ENCODE measurements around the gene UIMC1.

Gene UIMC1

GRCh38 chr5:176887252-176887849 lies 119.2 kb downstream of the UIMC1 start:
- in situ Hi-C loops (cut with MboI; ENCODE audit: low sequenced_read_pairs) = no loop called here

GRCh38 chr5:176886336-176887251 lies 120.0 kb downstream of the UIMC1 start:
- in situ Hi-C loops (cut with MboI; ENCODE audit: low sequenced_read_pairs) = no loop called here

- in situ Hi-C loops (cut with MboI; ENCODE audit: low sequenced_read_pairs) = no loop called here
Measured at GRCh38 chr5:176884571-176884890, 122.0 kb downstream of the UIMC1 start.

GRCh38 chr5:176883700-176884570 lies 122.6 kb downstream of the UIMC1 start:
- in situ Hi-C loops (cut with MboI; ENCODE audit: low sequenced_read_pairs) = no loop called here

GRCh38 chr5:176882567-176882903 lies 124.0 kb downstream of the UIMC1 start:
- in situ Hi-C loops (cut with MboI; ENCODE audit: low sequenced_read_pairs) = no loop called here

DNA sequence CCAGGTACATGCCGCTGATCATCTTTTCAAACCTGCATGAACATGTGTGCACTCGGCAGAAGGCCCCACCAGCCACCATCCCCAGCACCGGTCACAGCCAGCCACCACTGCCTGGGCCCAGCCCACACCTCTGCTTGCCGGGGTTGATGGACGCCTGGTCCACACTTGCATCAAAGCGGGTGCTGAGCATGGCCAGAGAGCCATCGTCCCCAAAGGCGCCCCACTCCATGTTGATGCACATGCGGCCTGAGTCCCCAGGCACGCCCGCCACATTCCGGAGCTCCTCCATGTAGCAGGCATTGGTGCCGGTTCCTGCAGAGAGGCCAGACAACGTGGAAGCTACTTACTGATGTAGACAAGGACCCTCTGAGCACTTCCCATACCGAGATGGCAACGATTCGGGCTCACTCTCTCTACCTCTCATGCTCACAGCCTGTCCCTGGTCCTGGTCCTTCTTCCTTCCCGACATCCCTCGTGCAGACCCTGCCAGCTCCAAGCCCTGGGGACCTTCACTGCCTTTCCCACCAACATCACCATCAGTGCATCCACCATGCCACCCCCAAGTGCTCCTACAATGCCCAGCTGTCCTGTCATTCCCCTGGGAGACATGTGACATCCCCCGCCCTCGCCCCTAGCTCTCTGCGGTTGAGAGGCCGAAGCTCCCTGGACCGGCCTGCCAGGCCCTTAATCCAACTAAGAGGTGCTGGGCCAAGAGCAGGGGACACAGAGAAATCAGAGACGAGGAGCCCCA lies 124.6 kb downstream of the UIMC1 start:
- in situ Hi-C loops (cut with MboI; ENCODE audit: low sequenced_read_pairs) = no loop called here

GRCh38 chr5:176881021-176881749 lies 125.4 kb downstream of the UIMC1 start:
- in situ Hi-C loops (cut with MboI; ENCODE audit: low sequenced_read_pairs) = no loop called here

DNA sequence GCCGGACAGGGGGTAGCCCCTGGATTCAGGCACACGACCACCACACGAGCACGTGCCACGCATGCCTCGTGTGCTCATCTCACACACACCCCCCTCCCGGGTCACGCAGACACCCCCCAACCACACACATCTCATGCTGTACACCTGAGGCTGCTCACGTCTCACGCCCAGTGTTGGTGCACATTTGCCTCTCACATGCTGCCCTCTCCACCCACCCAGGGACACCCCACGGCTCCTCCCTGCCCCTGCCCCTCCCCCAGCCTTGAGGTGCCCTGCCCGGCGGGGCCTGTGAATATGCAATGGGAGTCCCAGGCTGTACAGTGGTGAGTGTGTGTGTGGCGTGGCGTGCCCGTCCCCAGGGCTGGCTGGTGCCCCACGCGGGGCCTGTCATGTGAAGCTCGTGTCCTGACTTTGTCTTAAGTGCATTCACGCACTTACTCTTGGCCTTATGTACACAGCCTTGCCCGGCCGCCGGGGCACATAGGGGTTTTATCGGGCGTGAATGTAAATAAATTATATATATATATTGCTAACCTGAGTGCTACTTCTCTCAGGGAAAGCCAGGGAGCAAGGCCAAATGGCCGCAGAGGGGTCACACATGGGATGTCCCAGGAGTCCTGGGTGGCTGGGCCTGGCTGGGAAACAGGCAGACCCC lies 126.1 kb downstream of the UIMC1 start:
- in situ Hi-C loops (cut with MboI; ENCODE audit: low sequenced_read_pairs) = no loop called here

GRCh38 chr5:176879663-176880361 lies 126.8 kb downstream of the UIMC1 start:
- in situ Hi-C loops (cut with MboI; ENCODE audit: low sequenced_read_pairs) = no loop called here

DNA sequence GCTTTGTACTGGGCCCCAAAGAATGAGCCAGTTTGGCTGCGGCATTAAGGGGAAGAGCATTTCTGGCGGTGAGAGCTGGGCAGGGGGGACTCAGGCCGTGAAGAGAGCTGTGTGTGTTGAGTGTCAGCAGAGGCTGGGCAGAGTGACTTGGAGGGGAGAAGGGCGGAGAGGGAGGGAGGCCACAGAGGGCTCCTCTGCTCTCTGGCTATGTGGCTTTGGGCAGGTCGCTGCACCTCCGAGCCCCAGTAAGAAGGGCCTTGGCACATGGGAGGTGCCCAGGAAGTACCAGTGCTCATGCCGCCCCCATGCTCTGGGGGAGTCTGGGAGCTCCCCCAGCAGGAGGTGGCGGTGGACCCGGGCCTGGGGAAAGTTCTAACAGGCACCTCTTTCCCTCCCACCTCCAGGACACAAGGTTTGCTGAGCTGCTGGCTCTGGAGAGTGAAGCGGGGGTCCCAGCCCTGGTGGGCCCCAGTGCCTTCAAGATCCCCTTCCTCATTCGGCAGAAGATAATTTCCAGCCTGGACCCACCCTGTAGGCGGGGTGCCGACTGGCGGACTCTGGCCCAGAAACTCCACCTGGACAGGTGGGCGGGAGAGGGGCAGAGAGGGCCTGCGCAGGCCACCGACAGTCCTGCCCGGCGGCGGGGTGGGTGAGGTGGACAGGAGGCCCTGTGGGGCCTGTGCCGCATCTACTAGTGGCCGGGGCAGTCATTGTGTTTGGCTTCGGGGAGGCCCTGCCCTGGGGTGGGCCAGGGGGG lies 127.5 kb downstream of the UIMC1 start:
- in situ Hi-C loops (cut with MboI; ENCODE audit: low sequenced_read_pairs) = no loop called here

GRCh38 chr5:176878463-176878862 lies 128.1 kb downstream of the UIMC1 start:
- in situ Hi-C loops (cut with MboI; ENCODE audit: low sequenced_read_pairs) = no loop called here

DNA sequence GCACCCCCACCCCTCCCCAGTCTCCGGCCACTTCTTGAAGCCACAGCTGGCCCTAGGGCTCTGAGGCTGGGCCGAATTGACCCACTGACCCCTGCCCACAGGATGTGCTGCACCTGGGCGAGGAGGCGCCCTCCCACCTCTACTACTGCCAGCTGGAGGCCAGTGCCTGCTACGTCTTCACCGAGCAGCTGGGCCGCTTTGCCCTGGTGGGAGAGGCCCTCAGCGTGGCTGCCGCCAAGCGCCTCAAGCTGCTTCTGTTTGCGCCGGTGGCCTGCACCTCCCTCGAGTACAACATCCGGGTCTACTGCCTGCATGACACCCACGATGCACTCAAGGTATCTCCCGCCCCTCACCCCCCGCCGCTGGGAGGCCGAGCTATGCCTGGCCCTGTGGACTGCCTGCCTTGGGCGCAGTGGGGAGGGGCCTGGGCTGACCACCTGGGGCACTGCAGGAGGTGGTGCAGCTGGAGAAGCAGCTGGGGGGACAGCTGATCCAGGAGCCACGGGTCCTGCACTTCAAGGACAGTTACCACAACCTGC lies 128.7 kb downstream of the UIMC1 start:
- in situ Hi-C loops (cut with MboI; ENCODE audit: low sequenced_read_pairs) = no loop called here

DNA sequence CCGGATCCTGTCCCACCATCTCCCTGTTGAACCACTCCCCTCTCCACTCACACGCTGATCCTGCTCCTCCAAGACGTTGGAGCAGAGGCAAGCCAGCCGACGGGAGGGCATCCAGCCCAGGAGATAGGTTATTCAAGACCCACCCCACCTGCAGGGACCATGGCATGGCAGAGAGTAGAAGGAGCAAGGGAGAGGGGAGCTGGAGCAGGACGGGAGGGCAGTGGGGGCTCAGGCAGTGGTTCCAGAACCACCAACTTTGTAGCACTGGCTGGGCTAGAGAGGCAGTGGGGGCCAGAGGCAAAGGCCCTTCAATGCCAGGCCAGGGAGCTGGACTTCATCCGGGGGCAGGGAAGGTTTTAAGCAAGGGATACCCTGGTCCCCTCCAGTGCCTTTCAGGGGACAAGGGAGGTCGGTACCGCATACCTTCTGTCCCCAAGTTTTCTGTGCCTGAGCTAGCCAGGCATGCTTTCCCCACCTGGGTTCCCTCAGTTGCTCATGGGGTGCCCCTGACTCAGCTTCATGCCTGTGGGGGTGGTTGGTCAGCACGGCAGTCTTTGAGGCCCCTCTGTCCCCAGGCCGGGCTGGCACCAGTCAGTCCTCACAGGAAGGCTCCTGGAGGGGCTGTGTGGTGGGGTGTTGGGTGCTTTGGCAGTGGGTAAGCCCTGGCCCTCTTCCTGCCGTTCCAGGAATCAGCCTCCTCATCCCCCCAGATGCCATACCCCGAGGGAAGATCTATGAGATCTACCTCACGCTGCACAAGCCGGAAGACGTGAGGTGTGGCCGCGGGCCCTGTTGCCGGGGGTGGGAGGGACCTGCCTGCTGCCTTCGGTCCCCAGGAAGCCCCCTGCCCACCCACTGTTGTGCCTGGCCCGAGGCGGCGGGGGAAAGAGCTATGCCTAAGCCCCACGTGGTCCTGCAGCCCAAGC lies 129.8 kb downstream of the UIMC1 start:
- in situ Hi-C loops (cut with MboI; ENCODE audit: low sequenced_read_pairs) = no loop called here

DNA sequence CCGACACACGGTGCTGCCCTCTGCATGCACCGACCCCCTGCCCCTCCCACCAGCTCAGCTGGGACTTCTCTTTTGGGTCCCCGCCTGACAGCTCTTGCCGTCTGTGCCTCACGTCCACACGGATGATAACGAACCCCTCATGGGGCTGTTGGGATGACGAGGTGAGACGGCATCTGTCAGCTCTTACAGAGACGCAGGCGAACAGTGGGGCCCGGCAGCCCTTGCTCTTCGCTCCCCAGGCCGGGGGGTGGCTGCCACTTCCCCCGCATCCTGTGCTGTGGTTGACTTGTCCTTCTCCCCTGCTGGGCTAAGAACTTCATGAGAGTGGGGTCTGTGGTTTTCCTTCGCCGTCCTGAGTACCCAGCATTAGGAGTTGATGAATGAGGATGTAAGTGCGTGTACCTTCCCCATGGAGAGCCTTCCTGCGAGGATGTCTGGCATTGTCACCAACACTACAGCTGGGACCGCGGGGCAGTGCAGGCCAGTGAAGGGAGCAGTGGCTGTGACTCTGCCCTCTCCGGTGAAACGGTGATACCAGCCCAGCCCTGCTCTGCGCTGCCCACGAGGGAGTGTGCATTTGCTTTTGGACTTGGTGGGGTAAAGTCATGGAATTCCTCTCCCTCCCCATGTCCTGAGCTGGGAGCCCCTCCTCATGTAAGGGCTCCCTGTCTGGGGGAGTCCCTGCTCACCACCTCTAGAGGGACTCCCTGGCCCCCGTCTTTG lies 130.6 kb downstream of the UIMC1 start:
- in situ Hi-C loops (cut with MboI; ENCODE audit: low sequenced_read_pairs) = no loop called here

DNA sequence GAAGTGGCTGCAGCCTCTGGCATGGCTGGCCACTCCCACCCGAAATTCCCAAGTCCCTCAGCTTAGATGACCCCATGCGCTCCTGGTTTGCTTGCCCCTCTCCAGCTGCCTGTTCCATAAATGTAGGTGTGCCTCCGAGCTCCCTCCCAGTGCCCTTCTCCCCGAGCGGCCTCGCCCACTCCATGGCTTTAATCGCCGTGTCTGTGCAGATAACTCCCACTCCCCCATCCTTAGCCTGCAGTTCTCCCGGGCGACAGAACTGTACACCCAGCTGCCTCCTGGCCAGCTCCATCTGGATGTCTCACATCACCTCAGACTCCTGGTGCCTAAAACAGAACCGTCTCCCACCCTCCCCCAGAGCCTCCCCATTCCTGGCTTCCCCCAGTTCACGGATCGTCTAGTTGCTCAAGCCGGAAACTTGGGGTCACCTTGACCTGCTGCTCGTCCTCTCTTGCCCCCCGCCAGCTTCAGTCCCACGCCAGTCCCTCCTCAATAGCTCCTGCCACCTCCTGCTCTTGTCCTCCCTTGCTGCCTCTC lies 131.5 kb downstream of the UIMC1 start:
- in situ Hi-C loops (cut with MboI; ENCODE audit: low sequenced_read_pairs) = no loop called here

GRCh38 chr5:176874198-176874780 lies 132.3 kb downstream of the UIMC1 start:
- in situ Hi-C loops (cut with MboI; ENCODE audit: low sequenced_read_pairs) = no loop called here

Data from hTERT RPE-1 (cell line).